Breast epithelium (tissue), 4 donors: ENCODE measurements around the gene PDCD10. TPM values are rescaled to one million over a fixed set of nuclear protein-coding genes. Genes with fewer than 3 reads are reported as not detected.

ENCODE experiments used
- DNase-seq, 2 donors: peaks; one replicate each; pipeline ENCODE4 v3.0.0-alpha.2; 2019; ENCODE audit warnings: low spot score in 2 of 2
- H3K27ac ChIP-seq, 2 donors: fragments of 200-600 bp; sonication (generic) in 1 of 2; one replicate each; pipeline ENCODE4 v1.5.1; 2016 to 2019; ENCODE audit warnings: mild to moderate bottlenecking in 1 of 2
- H3K27me3 ChIP-seq, 2 donors: fragments of 200-600 bp; sonication (generic) in 1 of 2; one replicate each; pipeline versions ENCODE4 v1.5.1 to v1.6.0; 2017 to 2019; ENCODE audit warnings: control low read depth in 1 of 2, mild to moderate bottlenecking in 1 of 2
- H3K36me3 ChIP-seq: fragments of 200-600 bp; one replicate; pipeline ENCODE4 v1.5.1; 2019
- H3K4me1 ChIP-seq, 2 donors: fragments of 200-600 bp; sonication (generic); one replicate each; pipeline ENCODE4 v1.5.1; 2016 to 2019; ENCODE audit warnings: control low read depth in 1 of 2
- H3K4me3 ChIP-seq, 3 donors: fragments of 200-600 bp; sonication (generic); 1 replicate in 2 of 3; 2 replicates in 1 of 3; pipeline ENCODE4 v1.5.1; 2016 to 2019; ENCODE audit warnings: mild to moderate bottlenecking in 3 of 3, moderate library complexity in 2 of 3
- H3K9me3 ChIP-seq, 2 donors: fragments of 200-600 bp; sonication (generic) in 1 of 2; one replicate each; pipeline ENCODE4 v1.5.1; 2016 to 2019; ENCODE audit warnings: control low read depth in 1 of 2
- CTCF ChIP-seq, 3 donors: fragments of 450-650 bp; IDR thresholded peaks; one replicate each; pipeline ENCODE4 v1.5.1; 2016 to 2017; ENCODE audit warnings: antibody characterized with exemption in 3 of 3, mild to moderate bottlenecking in 3 of 3, moderate library complexity in 3 of 3
- POLR2A ChIP-seq: fragments of 450-650 bp; IDR thresholded peaks from one replicate; pipeline ENCODE4 v1.6.1; 2016; ENCODE audit warnings: antibody characterized with exemption, mild to moderate bottlenecking, moderate library complexity
- POLR2AphosphoS5 ChIP-seq, 3 donors: sonication (generic); formaldehyde crosslinking; IDR thresholded peaks; one replicate each; pipeline ENCODE4 v1.6.1; 2017; ENCODE audit warnings: antibody characterized with exemption in 3 of 3
- intact Hi-C: fragments of 100-400 bp; cut with DNase I; formaldehyde crosslinking; loops from one replicate; pipeline ENCODE4 v1.15.1; 2023; ENCODE audit warnings: low total_unique reads
- total RNA-seq, 3 donors: library from RNA; depleted of rRNA; stranded (reverse); fragments of >200 nt; gene quantifications; one replicate each; pipeline ENCODE4 v1.1.0, GENCODE V29; 2016

Gene PDCD10
- total RNA-seq, 3 donors from 2014 or later: 64.6 to 85.9 (median 79.6) TPM

- no peak overlapping the region for H3K27ac ChIP-seq
- TF ChIP-seq POLR2A (no peak), CTCF (IDR thresholded peaks at IDR 0.05) (no peak), POLR2AphosphoS5 (IDR thresholded peaks at IDR 0.05) (no peak)
- H3K27me3 ChIP-seq: no peaks in the 10 kb centered on the region
- intact Hi-C loops: no loop called here
- no peak for DNase-seq
- no peaks in the 10 kb centered on the region for H3K36me3 ChIP-seq
- H3K4me3 ChIP-seq: no peak overlapping the region
- no peaks in the 10 kb centered on the region for H3K4me1 ChIP-seq
- no peaks in the 10 kb centered on the region for H3K9me3 ChIP-seq
Observed at GRCh38 chr3:167700926-167701325, 33.8 kb downstream of the PDCD10 start.

GRCh38 chr3:167700046-167700445 lies 34.6 kb downstream of the PDCD10 start:
- TF ChIP-seq POLR2A: no peak
- no peak for TF ChIP-seq CTCF (IDR thresholded peaks at IDR 0.05)
- TF ChIP-seq POLR2AphosphoS5 (IDR thresholded peaks at IDR 0.05): no peak
- H3K36me3 ChIP-seq: no peaks in the 10 kb centered on the region
- H3K27ac ChIP-seq: no peak overlapping the region
- no peak overlapping the region for H3K4me3 ChIP-seq
- H3K9me3 ChIP-seq: no peaks in the 10 kb centered on the region
- H3K4me1 ChIP-seq: no peaks in the 10 kb centered on the region
- intact Hi-C loops: no loop called here
- no peak for DNase-seq
- no peaks in the 10 kb centered on the region for H3K27me3 ChIP-seq

- TF ChIP-seq CTCF (IDR thresholded peaks at IDR 0.05): no peak
- no peak for TF ChIP-seq POLR2A
- TF ChIP-seq POLR2AphosphoS5 (IDR thresholded peaks at IDR 0.05): no peak
- Histone ChIP-seq H3K4me3 (no peak overlapping the region), H3K9me3 (no peaks in the 10 kb centered on the region), H3K27me3 (no peaks in the 10 kb centered on the region), H3K27ac (no peak overlapping the region), H3K4me1 (no peaks in the 10 kb centered on the region), H3K36me3 (no peaks in the 10 kb centered on the region)
- intact Hi-C loops: no loop called here
- no peak for DNase-seq
Observed at GRCh38 chr3:167694121-167694520, 40.6 kb downstream of the PDCD10 start.

- H3K27ac ChIP-seq: no peak overlapping the region
- peaks cover 6% of the 10 kb centered on the region for H3K36me3 ChIP-seq
- no peak overlapping the region for H3K4me3 ChIP-seq
- no peak for DNase-seq
- no peaks in the 10 kb centered on the region for H3K4me1 ChIP-seq
- intact Hi-C loops: no loop called here
- H3K9me3 ChIP-seq: no peaks in the 10 kb centered on the region
- TF ChIP-seq CTCF (IDR thresholded peaks at IDR 0.05) (no peak), POLR2AphosphoS5 (IDR thresholded peaks at IDR 0.05) (no peak), POLR2A (no peak)
- H3K27me3 ChIP-seq: no peaks in the 10 kb centered on the region
Observed at GRCh38 chr3:167691366-167691765, 43.3 kb downstream of the PDCD10 start.

GRCh38 chr3:167684388-167684993 lies 50.2 kb downstream of the PDCD10 start:
- intact Hi-C loops: no loop called here
- no peaks in the 10 kb centered on the region for H3K4me1 ChIP-seq
- no peak overlapping the region for H3K4me3 ChIP-seq
- H3K9me3 ChIP-seq: no peaks in the 10 kb centered on the region
- no peaks in the 10 kb centered on the region for H3K27me3 ChIP-seq
- DNase-seq: peak in 1 of 2 donors; percentile 18
- no peak overlapping the region for H3K27ac ChIP-seq
- TF ChIP-seq POLR2A (no peak), POLR2AphosphoS5 (IDR thresholded peaks at IDR 0.05) (no peak), CTCF (IDR thresholded peaks at IDR 0.05) (peak; percentile 49 to 59 (median 50))
- peaks cover 6% of the 10 kb centered on the region for H3K36me3 ChIP-seq
